ENCODE measurements around the gene C19orf33. TPM values are rescaled to one million over a fixed set of nuclear protein-coding genes. Genes with fewer than 3 reads are reported as not detected.

C19orf33 gene
- total and polyA plus RNA-seq, 4 donors: 2.0 to 259 (median 12.5) TPM

DNA sequence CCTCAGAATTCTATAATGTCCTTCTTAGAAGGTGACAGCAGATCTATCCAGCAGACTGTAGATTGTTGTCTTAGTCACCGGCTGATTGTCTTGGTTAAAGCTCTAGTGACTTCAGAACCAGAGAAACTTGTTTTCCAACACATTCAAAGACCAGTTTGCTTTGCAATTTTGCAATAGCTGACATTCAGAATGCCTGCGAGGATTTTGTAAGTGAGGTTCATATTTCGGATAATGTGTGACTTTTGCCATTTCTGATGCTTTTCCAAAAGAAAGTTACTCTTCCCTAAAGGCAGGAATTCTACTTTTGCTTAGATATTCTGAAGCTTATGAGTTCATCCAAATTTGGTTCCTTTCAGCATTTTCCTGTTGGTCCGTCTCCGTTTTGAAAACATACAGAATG lies 26.5 kb upstream of the C19orf33 start:
- Histone ChIP-seq H3K4me3 (ENCODE audit: low read length in 2 of 2) (peak overlapping the region in 1 of 2 donors; percentile 39), H3K4me1 (ENCODE audit: control insufficient read depth in 1 of 2, insufficient read depth in 2 of 2, low read length in 2 of 2) (peaks cover 0 to 3% of the 10 kb centered on the region in 2 donors), H3K9me3 (ENCODE audit: control insufficient read depth, low read length) (no peaks in the 10 kb centered on the region), H3K27me3 (ENCODE audit: control insufficient read depth in 1 of 2, insufficient read depth in 2 of 2, low read length in 1 of 2) (no peaks in the 10 kb centered on the region), H3K27ac (ENCODE audit: low read depth in 1 of 2, low read length in 2 of 2) (peak overlapping the region; percentile 70 to 93), H3K36me3 (ENCODE audit: control insufficient read depth in 1 of 2, insufficient read depth in 2 of 2, low read length in 1 of 2) (peaks cover 0 to 2% of the 10 kb centered on the region in 2 donors)
- intact Hi-C loops (cut with DNase I): no loop called here
- no peak for DNase-seq
- 2 to 6% methylated on average over 5 of the region's 5 CpGs for WGBS, 2 donors
- ATAC-seq (ENCODE audit: low FRiP score): peak; percentile 39

DNA sequence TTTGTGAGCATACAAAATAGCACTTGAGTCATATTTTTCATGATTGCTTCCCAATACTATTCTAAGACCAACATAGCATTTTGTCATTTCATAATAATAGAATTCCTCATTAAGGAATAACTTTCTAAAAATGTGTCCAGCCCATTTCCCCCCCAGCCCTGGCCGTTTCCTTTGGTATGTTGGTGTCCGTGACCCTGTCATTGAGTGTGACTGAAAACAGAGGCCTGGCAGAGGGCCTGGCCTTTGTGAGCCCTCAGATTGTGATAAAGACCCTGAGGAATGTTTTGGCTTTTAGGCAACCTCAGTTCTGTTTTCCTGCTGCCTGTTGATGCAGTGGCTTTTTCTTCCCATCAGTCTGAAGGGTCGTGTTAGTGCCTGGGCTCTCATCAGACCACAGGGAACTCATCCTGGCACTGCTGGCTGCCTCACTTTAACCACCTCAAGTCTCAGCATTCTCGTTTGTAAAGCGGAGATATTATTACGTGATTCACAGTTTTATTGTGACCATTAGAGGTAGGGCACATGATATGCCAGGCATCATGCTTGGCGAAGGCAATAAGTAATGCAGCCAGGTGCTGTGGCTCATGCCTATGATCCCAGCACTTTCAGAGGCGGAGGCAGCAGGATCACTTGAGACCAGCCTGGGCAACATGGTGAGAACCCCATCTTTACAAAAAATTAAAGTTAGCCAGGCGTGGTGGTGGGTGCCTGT lies 25.9 kb upstream of the C19orf33 start:
- ATAC-seq (ENCODE audit: low FRiP score): peak; percentile 69
- intact Hi-C loops (cut with DNase I): loop anchor here in 1 of 2 donors (2.0 kb wide), 1 partner anchor 13 kb away; the partner anchor contains the start of gene SPINT2
- 15 to 18% methylated on average over 9 of the region's 9 CpGs for WGBS, 2 donors

DNA sequence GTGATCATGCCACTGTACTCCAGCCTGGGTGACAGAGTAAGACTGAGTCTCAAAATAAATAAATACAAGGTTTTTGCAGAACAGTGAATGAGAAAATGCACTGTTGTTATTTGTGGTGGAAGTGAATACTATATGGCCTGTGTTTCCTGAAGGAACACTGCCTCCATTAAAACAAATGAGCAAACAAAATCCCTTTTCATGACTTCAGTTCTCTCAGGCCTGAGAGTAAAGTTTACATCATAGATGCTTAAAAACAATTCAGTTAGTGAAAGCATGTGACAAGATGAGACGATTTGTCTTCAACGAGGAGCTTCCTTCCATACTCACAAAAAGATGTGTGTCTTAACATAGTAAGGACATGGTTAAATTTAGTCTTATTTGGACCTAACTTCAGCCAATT lies 25.3 kb upstream of the C19orf33 start:
- WGBS, 2 donors: 75 to 79% methylated on average over 2 of the region's 2 CpGs
- no peak for DNase-seq
- peaks cover 0 to 3% of the 10 kb centered on the region in 2 donors for H3K4me1 ChIP-seq (ENCODE audit: control insufficient read depth in 1 of 2, insufficient read depth in 2 of 2, low read length in 2 of 2)
- peaks cover 0 to 2% of the 10 kb centered on the region in 2 donors for H3K36me3 ChIP-seq (ENCODE audit: control insufficient read depth in 1 of 2, insufficient read depth in 2 of 2, low read length in 1 of 2)
- intact Hi-C loops (cut with DNase I): loop anchor here in 1 of 2 donors (2.0 kb wide), 1 partner anchor 14 kb away; the partner anchor contains the start of gene SPINT2
- H3K27me3 ChIP-seq (ENCODE audit: control insufficient read depth in 1 of 2, insufficient read depth in 2 of 2, low read length in 1 of 2): no peaks in the 10 kb centered on the region
- peak overlapping the region; percentile 83 to 96 for H3K27ac ChIP-seq (ENCODE audit: low read depth in 1 of 2, low read length in 2 of 2)
- no peak overlapping the region for H3K4me3 ChIP-seq (ENCODE audit: low read length in 2 of 2)
- no peaks in the 10 kb centered on the region for H3K9me3 ChIP-seq (ENCODE audit: control insufficient read depth, low read length)
- no peak for ATAC-seq (ENCODE audit: low FRiP score)

More for the DNA sequence above, 25.9 kb upstream of the C19orf33 start:
- H3K4me3 ChIP-seq (ENCODE audit: low read length in 2 of 2): no peak overlapping the region
- H3K36me3 ChIP-seq (ENCODE audit: control insufficient read depth in 1 of 2, insufficient read depth in 2 of 2, low read length in 1 of 2): peaks cover 0 to 2% of the 10 kb centered on the region in 2 donors
- no peaks in the 10 kb centered on the region for H3K9me3 ChIP-seq (ENCODE audit: control insufficient read depth, low read length)
- peak; percentile 88 to 92 for DNase-seq
- peak overlapping the region; percentile 83 to 96 for H3K27ac ChIP-seq (ENCODE audit: low read depth in 1 of 2, low read length in 2 of 2)
- H3K27me3 ChIP-seq (ENCODE audit: control insufficient read depth in 1 of 2, insufficient read depth in 2 of 2, low read length in 1 of 2): no peaks in the 10 kb centered on the region
- H3K4me1 ChIP-seq (ENCODE audit: control insufficient read depth in 1 of 2, insufficient read depth in 2 of 2, low read length in 2 of 2): peaks cover 0 to 3% of the 10 kb centered on the region in 2 donors

DNA sequence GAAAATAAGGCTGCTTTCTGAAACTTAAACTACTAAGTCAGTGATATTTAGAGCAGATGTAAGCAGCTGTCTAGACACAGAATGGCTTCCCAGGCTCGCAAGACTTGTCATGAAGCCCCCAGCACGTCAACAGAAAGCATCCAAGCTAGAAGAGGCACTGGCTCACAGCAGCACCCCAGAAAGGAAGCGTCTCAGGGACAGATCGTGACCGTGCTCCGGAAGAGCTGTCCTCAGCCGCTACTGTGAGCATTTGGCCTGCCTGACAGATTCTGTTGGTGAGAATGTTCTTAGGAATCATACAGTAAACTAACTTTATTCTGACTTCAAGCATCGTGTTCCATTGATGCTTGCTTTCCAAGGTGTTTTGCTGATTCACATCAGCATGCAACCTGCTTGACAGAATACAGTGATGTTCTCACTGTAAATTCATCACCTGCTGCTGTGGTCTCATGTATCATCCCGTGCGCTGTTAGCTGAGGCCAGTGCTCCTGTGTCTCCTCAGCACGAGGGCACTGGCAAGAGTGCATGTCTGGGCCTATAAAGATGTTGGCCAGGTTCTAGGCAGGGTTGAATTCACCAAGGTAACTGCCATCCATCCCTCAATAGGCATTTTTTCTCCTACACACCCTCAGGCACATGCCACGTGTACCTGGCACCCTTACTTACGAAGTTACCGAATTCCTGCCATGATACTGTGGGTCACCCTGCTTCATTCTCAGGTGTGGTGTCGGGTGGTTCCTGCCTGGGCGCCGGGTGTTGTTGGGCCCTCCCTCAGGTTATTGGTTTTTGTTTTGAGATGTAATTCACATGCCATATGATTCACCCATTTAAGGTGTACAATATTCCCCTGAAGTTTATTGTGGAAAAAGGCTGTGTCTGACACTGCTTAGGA lies 23.8 kb upstream of the C19orf33 start:
- H3K4me3 ChIP-seq (ENCODE audit: low read length in 2 of 2): no peak overlapping the region
- H3K27me3 ChIP-seq (ENCODE audit: control insufficient read depth in 1 of 2, insufficient read depth in 2 of 2, low read length in 1 of 2): no peaks in the 10 kb centered on the region
- H3K4me1 ChIP-seq (ENCODE audit: control insufficient read depth in 1 of 2, insufficient read depth in 2 of 2, low read length in 2 of 2): peaks cover 0 to 3% of the 10 kb centered on the region in 2 donors
- intact Hi-C loops (cut with DNase I): no loop called here
- DNase-seq (no peak), ATAC-seq (ENCODE audit: low FRiP score) (no peak)
- H3K27ac ChIP-seq (ENCODE audit: low read depth in 1 of 2, low read length in 2 of 2): peak overlapping the region; percentile 24 to 83
- 82 to 86% methylated on average over 17 of the region's 17 CpGs for WGBS, 2 donors
- no peaks in the 10 kb centered on the region for H3K9me3 ChIP-seq (ENCODE audit: control insufficient read depth, low read length)
- H3K36me3 ChIP-seq (ENCODE audit: control insufficient read depth in 1 of 2, insufficient read depth in 2 of 2, low read length in 1 of 2): peaks cover 0 to 2% of the 10 kb centered on the region in 2 donors

DNA sequence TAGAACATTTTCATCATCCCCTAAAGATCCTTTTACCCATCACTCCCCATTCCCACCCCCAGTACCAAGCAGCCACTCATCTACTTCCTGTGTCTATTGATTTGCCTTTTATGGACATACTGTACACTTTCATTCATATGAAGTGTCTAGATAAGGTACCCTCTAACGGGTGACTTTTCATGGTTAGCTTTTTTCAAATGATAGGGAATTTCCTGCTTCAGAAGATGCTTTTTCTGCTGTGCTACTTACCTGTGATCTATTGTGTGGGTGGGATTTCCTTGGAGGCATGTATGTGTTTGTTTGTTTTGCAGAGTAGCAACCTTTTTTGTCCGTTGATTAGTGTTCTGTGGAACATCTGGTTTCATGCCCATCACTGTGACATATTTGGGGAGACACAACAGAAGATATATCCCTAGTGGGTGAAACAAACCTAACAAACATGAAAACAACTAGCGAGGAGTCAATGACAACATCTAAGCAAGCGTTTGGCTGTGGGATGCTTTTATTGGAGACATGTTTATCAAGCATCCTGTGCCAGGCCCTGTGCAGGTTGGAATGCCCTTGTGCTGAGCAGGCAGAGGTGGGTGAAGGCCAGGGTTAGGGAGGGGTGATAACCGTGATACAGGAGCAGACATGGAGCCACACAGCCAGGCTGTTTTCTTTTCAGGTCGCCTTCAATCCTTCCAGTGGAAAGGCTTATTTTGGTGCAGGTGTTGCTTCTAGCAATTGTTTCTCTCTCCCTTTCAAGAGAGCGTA lies 22.1 kb upstream of the C19orf33 start:
- no peaks in the 10 kb centered on the region for H3K9me3 ChIP-seq (ENCODE audit: control insufficient read depth, low read length)
- WGBS, 2 donors: 46 to 52% methylated on average over 7 of the region's 7 CpGs
- intact Hi-C loops (cut with DNase I): no loop called here
- ATAC-seq (ENCODE audit: low FRiP score): no peak
- peaks cover 0 to 2% of the 10 kb centered on the region in 2 donors for H3K36me3 ChIP-seq (ENCODE audit: control insufficient read depth in 1 of 2, insufficient read depth in 2 of 2, low read length in 1 of 2)
- no peak for DNase-seq
- H3K4me3 ChIP-seq (ENCODE audit: low read length in 2 of 2): no peak overlapping the region
- H3K27ac ChIP-seq (ENCODE audit: low read depth in 1 of 2, low read length in 2 of 2): peak overlapping the region in 1 of 2 donors; percentile 1
- H3K27me3 ChIP-seq (ENCODE audit: control insufficient read depth in 1 of 2, insufficient read depth in 2 of 2, low read length in 1 of 2): no peaks in the 10 kb centered on the region
- H3K4me1 ChIP-seq (ENCODE audit: control insufficient read depth in 1 of 2, insufficient read depth in 2 of 2, low read length in 2 of 2): peaks cover 0 to 3% of the 10 kb centered on the region in 2 donors

DNA sequence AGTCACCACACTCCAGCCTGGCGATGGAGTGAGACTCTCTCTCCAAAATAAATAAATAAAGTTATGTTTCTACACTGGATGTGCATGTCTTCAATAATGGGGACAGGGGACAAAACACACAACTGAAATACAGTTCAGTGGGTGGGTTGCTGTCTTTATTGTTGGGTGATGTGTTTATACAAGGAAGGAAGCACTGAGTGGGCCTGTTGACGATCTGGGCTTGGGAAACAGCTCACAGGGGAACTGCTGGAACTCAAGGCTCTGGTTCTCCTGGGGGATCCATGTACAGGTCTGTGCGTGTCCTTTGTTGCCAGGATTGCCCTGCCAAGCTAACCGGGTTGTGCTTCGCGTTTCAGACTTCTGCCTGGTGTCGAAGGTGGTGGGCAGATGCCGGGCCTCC lies 20.8 kb upstream of the C19orf33 start:
- DNase-seq (no peak), ATAC-seq (ENCODE audit: low FRiP score) (no peak)
- H3K27me3 ChIP-seq (ENCODE audit: control insufficient read depth in 1 of 2, insufficient read depth in 2 of 2, low read length in 1 of 2): no peaks in the 10 kb centered on the region
- WGBS, 2 donors: 78 to 81% methylated on average over 8 of the region's 8 CpGs
- no peaks in the 10 kb centered on the region for H3K4me1 ChIP-seq (ENCODE audit: control insufficient read depth in 1 of 2, insufficient read depth in 2 of 2, low read length in 2 of 2)
- no peak overlapping the region for H3K4me3 ChIP-seq (ENCODE audit: low read length in 2 of 2)
- H3K9me3 ChIP-seq (ENCODE audit: control insufficient read depth, low read length): no peaks in the 10 kb centered on the region
- intact Hi-C loops (cut with DNase I): no loop called here
- H3K36me3 ChIP-seq (ENCODE audit: control insufficient read depth in 1 of 2, insufficient read depth in 2 of 2, low read length in 1 of 2): peaks cover 0 to 3% of the 10 kb centered on the region in 2 donors
- peak overlapping the region; percentile 48 to 51 for H3K27ac ChIP-seq (ENCODE audit: low read depth in 1 of 2, low read length in 2 of 2)

DNA sequence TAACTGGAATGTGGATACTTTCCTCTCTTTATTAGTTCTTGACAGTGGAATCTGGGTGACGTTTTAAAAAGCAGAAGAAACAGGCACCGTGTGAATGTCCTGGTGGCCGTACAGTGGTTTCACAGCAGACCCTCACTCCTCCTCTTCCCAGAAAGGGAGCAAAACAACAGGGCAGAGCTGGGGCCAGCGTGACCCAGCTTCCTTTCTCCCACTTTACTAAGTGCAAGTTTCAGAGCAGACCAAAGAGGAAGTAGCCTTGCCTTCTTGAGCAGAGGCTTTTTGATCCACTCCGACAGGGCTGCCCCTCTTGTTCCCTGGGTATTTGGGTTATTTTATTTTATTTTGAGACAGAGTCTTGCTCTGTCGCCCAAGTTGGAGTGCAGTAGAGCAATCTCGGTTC lies 19.6 kb upstream of the C19orf33 start:
- intact Hi-C loops (cut with DNase I): no loop called here
- ATAC-seq (ENCODE audit: low FRiP score): no peak
- Histone ChIP-seq H3K9me3 (ENCODE audit: control insufficient read depth, low read length) (no peaks in the 10 kb centered on the region), H3K27ac (ENCODE audit: low read depth in 1 of 2, low read length in 2 of 2) (no peak overlapping the region), H3K4me1 (ENCODE audit: control insufficient read depth in 1 of 2, insufficient read depth in 2 of 2, low read length in 2 of 2) (no peaks in the 10 kb centered on the region), H3K27me3 (ENCODE audit: control insufficient read depth in 1 of 2, insufficient read depth in 2 of 2, low read length in 1 of 2) (no peaks in the 10 kb centered on the region), H3K36me3 (ENCODE audit: control insufficient read depth in 1 of 2, insufficient read depth in 2 of 2, low read length in 1 of 2) (peaks cover 0 to 9% of the 10 kb centered on the region in 2 donors), H3K4me3 (ENCODE audit: low read length in 2 of 2) (no peak overlapping the region)
- WGBS, 2 donors: 76 to 79% methylated on average over 7 of the region's 7 CpGs
- DNase-seq: peak in 1 of 2 donors; percentile 73

DNA sequence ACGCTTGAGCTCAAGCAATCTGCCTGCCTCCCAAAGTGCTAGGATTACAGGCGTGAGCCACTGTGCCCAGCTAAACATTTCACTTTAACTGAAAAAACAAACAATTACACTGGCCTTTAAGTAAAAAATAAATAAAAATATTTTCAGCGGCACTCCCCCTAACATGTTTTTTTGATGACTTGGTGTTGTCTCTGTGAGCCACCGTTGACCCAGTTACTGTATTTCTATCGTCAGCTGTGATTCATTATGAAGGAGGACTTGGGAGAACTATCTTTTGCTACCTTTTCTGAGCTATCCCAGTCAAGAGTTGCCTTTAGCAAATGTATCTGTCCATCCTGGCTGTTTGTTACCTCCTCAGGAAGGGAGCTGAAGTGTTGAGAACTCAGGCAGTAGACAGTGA lies 18.5 kb upstream of the C19orf33 start:
- Histone ChIP-seq H3K4me1 (ENCODE audit: control insufficient read depth in 1 of 2, insufficient read depth in 2 of 2, low read length in 2 of 2) (no peaks in the 10 kb centered on the region), H3K27ac (ENCODE audit: low read depth in 1 of 2, low read length in 2 of 2) (no peak overlapping the region), H3K9me3 (ENCODE audit: control insufficient read depth, low read length) (no peaks in the 10 kb centered on the region), H3K36me3 (ENCODE audit: control insufficient read depth in 1 of 2, insufficient read depth in 2 of 2, low read length in 1 of 2) (peaks cover 0 to 12% of the 10 kb centered on the region in 2 donors), H3K27me3 (ENCODE audit: control insufficient read depth in 1 of 2, insufficient read depth in 2 of 2, low read length in 1 of 2) (no peaks in the 10 kb centered on the region), H3K4me3 (ENCODE audit: low read length in 2 of 2) (no peak overlapping the region)
- intact Hi-C loops (cut with DNase I): no loop called here
- no peak for DNase-seq
- WGBS, 2 donors: 76 to 85% methylated on average over 5 of the region's 5 CpGs
- ATAC-seq (ENCODE audit: low FRiP score): no peak
